Ishikawa (cell line): ENCODE data around the gene INPP4B.

Source experiments
- CEBPB ChIP-seq: IDR thresholded peaks from 2 replicates; pipeline ENCODE4 v1.6.1; 2012
- CREB1 ChIP-seq: IDR thresholded peaks from 2 replicates; pipeline ENCODE4 v1.6.1; 2012; ENCODE audit warnings: low read depth
- EGR1 ChIP-seq: IDR thresholded peaks from 2 replicates; pipeline ENCODE4 v1.6.1; 2012
- EP300 ChIP-seq: IDR thresholded peaks from 2 replicates; pipeline ENCODE4 v1.6.1; 2012; ENCODE audit warnings: borderline replicate concordance
- FOXM1 ChIP-seq: IDR thresholded peaks from 2 replicates; pipeline ENCODE4 v1.6.1; 2012; ENCODE audit warnings: low read depth, borderline replicate concordance
- MAX ChIP-seq: IDR thresholded peaks from 2 replicates; pipeline ENCODE4 v1.6.1; 2012
- NFIC ChIP-seq: IDR thresholded peaks from 2 replicates; pipeline ENCODE4 v1.6.1; 2012
- RAD21 ChIP-seq: IDR thresholded peaks from 2 replicates; pipeline ENCODE4 v1.6.1; 2012; ENCODE audit warnings: low read depth
- TAF1 ChIP-seq: IDR thresholded peaks from 2 replicates; pipeline ENCODE4 v1.6.1; 2012; ENCODE audit warnings: low read depth, mild to moderate bottlenecking
- TCF12 ChIP-seq: IDR thresholded peaks from 2 replicates; pipeline ENCODE4 v1.6.1; 2012; ENCODE audit warnings: low read depth
- TEAD4 ChIP-seq: IDR thresholded peaks from 2 replicates; pipeline ENCODE4 v1.6.1; 2012
- YY1 ChIP-seq: IDR thresholded peaks from 2 replicates; pipeline ENCODE4 v1.6.1; 2012; ENCODE audit warnings: low read depth
- ZBTB7A ChIP-seq: IDR thresholded peaks from 2 replicates; pipeline ENCODE4 v1.6.1; 2012; ENCODE audit warnings: low read depth
- TF ChIP-seq, protein P1 (sequence below): IDR thresholded peaks from 2 replicates; pipeline ENCODE4 v1.6.1; 2012; ENCODE audit warnings: low read depth, mild to moderate bottlenecking
- TF ChIP-seq, protein P2 (sequence below): IDR thresholded peaks from 2 replicates; pipeline ENCODE4 v1.6.1; 2012

Gene INPP4B

DNA sequence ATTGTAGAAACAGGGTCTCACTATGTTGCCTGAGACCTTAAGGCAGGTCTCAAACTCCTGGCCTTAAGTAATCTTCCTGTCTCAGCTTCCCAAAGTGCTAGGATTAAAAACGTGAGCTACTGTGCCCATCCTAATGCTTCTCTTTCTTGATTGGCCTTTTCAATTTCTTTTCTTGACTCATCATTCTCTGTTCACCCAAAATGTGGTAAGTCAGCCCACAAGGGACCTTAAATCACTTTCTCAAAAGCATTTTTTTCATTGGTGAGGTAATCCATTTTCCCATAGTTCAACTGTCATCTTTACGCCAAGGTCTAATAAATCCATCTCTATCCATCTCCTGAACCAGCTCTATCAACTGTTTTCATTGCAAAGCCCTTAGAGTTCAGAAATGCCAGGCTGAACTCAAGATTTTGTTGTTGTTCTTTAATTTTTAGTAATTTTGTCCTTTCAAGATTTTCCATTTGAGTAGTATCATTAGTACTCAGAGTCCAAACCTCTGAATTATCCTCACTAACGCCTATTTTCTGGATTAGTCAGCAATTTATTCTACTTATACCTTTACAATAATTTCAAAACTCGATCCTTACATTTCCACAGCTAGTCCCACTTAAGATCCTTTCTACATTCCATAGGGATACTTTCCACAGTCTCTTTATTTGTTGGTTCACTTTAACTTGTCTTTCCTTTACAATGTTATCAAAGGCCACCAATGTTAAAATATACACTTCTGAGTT lies 681.2 kb downstream of the INPP4B start:
- TF ChIP-seq FOXM1 = no peak

GRCh38 chr4:142161086-142161485 lies 685.0 kb downstream of the INPP4B start:
- TF ChIP-seq YY1 (no peak), CREB1 (no peak), RAD21 (no peak), CEBPB (no peak), MAX (no peak), TEAD4 (no peak), EP300 (no peak), NFIC (no peak), FOXM1 (no peak), TCF12 (no peak), EGR1 (no peak), TAF1 (no peak), ZBTB7A (no peak)
- TF ChIP-seq, protein P1, sequence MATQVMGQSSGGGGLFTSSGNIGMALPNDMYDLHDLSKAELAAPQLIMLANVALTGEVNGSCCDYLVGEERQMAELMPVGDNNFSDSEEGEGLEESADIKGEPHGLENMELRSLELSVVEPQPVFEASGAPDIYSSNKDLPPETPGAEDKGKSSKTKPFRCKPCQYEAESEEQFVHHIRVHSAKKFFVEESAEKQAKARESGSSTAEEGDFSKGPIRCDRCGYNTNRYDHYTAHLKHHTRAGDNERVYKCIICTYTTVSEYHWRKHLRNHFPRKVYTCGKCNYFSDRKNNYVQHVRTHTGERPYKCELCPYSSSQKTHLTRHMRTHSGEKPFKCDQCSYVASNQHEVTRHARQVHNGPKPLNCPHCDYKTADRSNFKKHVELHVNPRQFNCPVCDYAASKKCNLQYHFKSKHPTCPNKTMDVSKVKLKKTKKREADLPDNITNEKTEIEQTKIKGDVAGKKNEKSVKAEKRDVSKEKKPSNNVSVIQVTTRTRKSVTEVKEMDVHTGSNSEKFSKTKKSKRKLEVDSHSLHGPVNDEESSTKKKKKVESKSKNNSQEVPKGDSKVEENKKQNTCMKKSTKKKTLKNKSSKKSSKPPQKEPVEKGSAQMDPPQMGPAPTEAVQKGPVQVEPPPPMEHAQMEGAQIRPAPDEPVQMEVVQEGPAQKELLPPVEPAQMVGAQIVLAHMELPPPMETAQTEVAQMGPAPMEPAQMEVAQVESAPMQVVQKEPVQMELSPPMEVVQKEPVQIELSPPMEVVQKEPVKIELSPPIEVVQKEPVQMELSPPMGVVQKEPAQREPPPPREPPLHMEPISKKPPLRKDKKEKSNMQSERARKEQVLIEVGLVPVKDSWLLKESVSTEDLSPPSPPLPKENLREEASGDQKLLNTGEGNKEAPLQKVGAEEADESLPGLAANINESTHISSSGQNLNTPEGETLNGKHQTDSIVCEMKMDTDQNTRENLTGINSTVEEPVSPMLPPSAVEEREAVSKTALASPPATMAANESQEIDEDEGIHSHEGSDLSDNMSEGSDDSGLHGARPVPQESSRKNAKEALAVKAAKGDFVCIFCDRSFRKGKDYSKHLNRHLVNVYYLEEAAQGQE = no peak
- TF ChIP-seq, protein P2, sequence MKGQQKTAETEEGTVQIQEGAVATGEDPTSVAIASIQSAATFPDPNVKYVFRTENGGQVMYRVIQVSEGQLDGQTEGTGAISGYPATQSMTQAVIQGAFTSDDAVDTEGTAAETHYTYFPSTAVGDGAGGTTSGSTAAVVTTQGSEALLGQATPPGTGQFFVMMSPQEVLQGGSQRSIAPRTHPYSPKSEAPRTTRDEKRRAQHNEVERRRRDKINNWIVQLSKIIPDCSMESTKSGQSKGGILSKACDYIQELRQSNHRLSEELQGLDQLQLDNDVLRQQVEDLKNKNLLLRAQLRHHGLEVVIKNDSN = no peak

- TF ChIP-seq NFIC (no peak), RAD21 (no peak), CREB1 (no peak), YY1 (no peak), MAX (no peak), EGR1 (no peak), TAF1 (no peak), EP300 (no peak), ZBTB7A (no peak), FOXM1 (no peak), TEAD4 (no peak), TCF12 (no peak), CEBPB (no peak)
- TF ChIP-seq, protein P1 = no peak
- TF ChIP-seq, protein P2 = no peak
These were observed 685.6 kb downstream of the INPP4B start for GRCh38 chr4:142160509-142160908.

DNA sequence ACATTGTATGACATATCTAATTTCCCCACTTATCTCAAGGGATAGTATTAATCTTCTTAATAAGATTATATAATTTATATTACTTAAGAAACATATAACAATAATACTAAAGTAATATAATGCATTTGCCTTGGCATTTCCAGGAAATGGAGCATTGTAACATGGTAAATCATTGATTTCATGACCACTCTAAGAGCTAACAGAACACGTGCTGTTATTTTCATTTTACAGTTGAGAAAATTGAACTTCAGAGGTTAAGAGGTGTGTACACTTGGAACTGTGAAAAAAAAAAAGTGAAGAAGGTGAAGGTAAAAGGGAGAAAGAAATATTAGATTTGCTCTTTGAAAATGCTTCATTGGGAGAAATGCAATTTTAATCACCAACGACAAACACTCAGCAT lies 687.1 kb downstream of the INPP4B start:
- TF ChIP-seq FOXM1 = no peak
- no peak for TF ChIP-seq MAX
- no peak for TF ChIP-seq TEAD4
- no peak for TF ChIP-seq RAD21
- no peak for TF ChIP-seq EGR1
- no peak for TF ChIP-seq TCF12
- no peak for TF ChIP-seq CREB1
- TF ChIP-seq ZBTB7A = no peak
- no peak for TF ChIP-seq NFIC
- TF ChIP-seq YY1 = no peak

GRCh38 chr4:142156256-142156655 lies 689.8 kb downstream of the INPP4B start:
- TF ChIP-seq EP300 (no peak), TAF1 (no peak), YY1 (no peak), EGR1 (no peak), TEAD4 (no peak), MAX (no peak), CEBPB (no peak), NFIC (no peak), RAD21 (no peak), FOXM1 (no peak), TCF12 (no peak), ZBTB7A (no peak), CREB1 (no peak)
- TF ChIP-seq, protein P1 = no peak
- TF ChIP-seq, protein P2 = no peak
